DMS 273 treated with DMSO at 0.1 percent for 48 hours (cell line): ENCODE measurements around the gene TRAF7.
"Not testable (repeated sequence)": the region's sequence is repeated elsewhere in the genome, so short reads cannot be mapped to it uniquely, and the experiment has no call there.

ENCODE experiments used
- DNase-seq: peaks from one replicate; lab custom pipeline; 2025; lab: John Stamatoyannopoulos, UW

Gene TRAF7

DNA sequence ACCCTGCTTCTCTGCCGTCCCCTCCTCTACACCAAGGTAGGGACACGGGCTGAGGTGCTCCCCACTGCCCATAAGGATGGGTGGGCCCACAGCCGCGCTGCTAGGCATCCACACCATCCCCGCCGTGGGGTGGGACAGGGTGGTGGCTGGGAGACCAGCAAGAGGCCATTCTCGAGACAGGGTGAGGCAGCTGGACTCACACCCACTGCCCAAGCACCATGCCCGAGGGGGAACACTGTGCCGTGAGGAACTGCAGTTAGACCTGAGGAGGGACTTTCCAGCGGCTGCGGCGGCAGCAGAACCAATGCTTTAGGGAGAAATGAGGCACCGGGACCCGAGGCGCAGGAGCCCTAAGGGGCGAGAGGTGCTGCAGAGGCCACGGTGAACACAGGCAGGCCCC lies 33.2 kb upstream of the TRAF7 start:
- DNase-seq = no peak

DNA sequence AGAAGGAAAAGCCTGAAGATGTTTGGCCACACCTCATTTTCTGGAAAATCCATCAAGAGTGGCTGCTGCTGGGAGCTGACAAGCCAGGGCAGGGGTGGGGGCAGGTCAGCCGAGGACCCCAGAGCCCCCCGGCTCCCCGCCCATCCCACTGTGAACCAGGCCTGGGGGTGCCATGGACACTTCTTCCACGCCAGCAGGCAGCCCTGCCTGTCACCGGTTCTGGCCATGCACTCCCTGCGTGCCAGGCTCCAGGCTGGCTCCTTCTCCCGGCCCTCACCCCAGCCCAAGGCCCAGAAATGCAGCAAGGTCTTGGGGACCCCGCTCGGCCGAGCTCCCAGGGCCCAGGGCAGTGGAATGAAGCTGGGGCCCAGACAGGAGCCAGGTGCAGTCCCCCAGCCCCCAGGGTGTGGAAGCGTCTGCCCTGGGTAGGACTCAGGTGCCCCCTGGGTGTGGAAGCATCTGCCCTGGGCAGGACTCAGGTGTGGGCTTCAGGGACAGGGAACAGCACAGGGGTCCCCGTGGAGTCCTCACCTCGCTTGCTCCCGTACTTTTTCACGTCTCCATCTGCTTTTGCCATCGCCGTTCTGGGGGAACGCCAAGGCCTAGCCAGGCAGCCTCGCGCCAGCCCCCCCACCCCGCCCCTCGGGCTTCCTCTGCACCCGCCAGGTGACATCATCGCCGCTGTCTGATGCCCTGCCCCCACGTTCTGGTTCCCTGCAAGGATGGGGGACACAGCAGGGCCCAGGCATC lies 32.5 kb upstream of the TRAF7 start:
- DNase-seq = not testable (repeated sequence)

DNA sequence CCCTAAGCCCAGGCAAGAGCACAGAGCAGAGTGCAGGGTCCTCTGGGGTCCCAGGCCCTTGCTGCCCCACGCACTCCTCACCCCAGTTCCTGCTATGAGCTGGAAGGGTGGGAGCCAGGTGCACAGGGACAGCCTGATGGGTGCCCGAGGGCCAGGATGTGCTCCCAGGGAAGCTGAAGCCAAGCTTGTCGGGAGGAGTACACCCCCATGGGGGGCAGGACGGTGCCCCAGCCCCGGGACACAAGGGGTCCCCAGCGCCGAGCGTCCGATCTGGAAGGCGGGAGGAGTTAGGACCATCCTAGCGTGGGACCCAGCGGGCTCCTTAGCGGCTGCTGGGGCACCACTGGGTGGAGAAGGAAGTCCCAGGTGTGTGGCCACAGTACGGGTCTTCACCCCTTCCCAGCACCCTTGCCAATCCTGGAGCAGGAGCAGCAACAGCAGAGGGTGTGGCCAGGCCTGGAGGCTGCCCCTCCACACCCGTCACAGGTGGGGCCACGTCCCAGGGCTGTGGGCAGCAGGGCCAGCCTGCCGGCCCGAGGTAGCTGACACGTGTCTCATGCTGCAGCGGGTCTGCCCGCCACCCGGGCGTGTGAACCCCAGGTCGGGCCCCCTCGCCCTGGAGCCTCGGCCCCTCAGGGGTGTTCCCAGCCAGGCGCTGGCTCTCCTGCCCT lies 31.7 kb upstream of the TRAF7 start:
- DNase-seq = not testable (repeated sequence)

DNA sequence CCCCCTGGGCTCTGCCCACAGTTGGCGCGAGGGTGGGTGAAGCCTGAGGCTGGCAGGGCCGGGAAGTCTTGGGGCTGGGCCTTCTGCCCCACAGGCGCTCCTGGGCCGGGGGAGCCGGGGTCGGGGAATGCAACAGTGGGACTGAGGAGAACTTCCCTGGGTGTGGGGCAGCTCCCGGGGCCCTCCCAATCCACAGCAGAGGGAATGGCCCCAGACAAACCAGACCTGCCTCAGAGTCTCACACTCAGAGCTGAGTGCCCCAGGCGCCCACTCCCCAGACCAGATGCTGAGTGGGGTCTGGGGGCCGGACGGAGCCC lies 31.2 kb upstream of the TRAF7 start:
- not testable (repeated sequence) for DNase-seq

DNA sequence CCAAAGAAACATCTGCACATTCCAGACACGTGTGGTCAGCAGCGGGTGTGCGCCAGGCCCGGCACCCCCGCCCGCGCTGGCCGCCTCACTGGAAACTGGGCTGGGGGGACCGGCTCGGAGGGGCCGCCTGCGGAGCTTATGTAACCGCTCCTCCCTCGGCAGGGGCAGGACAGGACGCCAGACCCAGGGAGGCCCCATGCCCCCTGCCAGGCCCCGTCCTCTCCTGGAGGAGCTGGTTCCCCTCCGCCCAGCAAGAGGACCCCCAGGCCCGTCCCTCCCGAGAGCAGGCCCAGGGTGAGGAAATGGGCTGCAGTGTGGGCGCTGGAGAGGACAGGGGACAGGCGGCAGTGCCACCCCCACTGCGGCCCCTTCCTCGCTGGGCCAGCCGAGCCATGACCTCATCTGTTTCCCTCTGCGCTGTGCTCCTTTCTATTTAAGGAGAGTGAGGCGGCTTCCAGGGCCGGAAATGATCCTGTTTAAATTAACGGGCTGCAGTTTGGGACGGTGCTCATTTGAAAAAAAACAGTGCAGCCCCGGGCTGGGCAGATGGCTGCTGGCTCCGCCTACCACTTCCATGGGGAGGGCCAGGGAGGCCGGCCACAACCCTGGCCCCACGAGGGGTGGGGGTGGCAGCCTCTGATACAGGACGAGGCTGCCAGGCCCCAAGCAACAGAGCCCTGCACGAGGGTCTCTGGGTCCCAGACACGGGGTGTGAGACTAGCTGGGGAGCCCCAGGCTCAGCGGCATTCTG lies 30.7 kb upstream of the TRAF7 start:
- peak; percentile 71 for DNase-seq

DNA sequence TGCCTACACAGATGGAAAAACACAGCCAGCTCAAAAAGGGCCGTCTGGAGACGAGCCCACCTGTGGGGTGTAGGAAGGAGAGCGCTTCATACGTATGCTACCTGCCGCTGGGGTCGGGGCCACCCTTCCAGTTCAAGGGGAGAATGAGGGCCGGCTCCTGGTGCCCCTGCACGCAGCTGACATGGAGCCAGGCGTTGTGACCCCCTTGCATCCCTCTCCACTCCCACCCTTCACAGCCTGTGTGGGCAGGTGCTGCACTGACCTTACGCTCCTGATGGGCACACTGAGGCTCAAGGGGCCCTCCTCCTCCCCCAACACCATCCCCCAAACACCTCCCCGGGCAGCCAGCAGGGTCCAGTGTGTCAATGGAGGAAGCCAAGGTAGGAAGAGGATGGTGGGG lies 30.0 kb upstream of the TRAF7 start:
- not testable (repeated sequence) for DNase-seq

DNA sequence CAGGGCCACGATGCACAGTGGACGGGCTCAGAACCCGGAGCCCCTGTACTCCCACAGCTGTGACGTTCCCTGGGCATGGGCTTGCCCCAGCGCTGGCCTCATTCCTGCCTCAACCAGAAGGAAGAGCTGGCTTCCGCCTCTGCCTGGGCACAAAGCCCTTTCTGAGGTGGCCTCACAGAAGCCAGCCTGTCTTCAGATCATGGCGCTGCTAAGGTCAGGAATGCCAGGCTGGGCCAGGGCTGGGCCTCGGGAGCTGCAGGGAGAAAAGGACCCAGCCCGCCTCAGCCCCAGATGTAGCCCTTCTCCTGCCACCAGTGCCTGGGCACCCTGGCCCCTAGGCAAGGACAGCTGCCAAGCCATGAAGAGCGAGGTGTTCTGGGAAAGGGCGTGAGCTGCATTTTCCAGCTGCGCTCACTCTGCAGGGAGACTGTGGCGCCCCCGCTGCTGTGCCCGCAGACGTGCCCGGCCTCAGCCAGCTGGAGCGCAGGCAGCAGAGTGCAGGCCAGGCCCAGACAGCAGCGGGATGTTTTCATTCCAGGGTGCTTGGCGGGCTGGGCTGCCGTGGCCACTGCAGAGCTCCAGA lies 29.3 kb upstream of the TRAF7 start:
- not testable (repeated sequence) for DNase-seq

DNA sequence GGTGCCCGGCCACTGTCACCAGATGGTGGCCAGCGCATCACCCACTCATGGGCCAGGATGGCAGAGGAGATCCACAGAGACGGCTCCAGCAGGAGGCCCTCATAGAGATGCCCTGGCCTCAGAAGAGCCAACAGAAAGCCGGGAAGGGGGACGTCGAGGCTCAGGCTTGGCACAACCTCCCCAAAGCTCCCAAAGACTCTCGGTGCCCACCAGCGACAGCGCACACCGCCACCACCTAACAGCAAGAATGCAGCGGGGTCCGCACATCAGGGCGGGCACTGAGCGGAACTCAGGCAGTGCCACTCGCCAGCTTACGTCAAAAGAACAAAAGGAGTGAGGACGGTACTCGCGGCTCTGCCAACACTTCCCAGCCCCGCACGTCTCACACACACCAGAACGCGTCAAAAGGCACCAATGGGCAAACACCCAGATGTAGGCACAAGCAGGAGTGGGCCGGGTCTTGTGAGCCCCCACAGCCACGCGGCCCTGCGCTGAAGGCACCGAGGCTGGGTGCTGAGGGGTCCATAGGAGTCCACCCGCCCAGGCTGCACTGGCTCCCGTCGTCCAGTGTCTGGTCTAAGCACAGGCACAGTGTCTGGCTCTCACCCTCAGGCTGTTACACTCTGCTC lies 28.5 kb upstream of the TRAF7 start:
- not testable (repeated sequence) for DNase-seq

DNA sequence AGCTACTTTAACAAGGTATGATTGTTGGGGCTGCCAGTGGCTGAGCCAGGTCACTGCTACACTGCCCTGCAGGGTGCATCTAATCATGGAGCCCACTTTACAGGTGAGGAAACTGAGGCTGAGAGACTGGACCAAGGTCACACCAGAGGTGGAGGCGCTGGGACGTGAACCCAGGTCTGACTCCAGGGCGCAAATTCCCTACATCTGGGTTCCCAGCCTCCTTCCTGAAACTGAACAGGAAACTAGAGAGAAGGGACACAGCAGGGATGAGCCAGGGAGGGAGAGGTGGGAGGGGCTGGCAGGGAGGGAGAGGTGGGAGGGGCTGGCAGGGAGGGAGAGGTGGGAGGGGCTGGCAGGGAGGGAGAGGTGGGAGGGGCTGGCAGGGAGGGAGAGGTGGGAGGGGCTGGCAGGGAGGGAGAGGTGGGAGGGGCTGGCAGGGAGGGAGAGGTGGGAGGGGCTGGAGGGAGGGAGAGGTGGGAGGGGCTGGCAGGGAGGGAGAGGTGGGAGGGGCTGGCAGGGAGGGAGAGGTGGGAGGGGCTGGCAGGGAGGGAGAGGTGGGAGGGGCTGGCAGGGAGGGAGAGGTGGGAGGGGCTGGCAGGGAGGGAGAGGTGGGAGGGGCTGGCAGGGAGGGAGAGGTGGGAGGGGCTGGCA lies 27.8 kb upstream of the TRAF7 start:
- DNase-seq = not testable (repeated sequence)

DNA sequence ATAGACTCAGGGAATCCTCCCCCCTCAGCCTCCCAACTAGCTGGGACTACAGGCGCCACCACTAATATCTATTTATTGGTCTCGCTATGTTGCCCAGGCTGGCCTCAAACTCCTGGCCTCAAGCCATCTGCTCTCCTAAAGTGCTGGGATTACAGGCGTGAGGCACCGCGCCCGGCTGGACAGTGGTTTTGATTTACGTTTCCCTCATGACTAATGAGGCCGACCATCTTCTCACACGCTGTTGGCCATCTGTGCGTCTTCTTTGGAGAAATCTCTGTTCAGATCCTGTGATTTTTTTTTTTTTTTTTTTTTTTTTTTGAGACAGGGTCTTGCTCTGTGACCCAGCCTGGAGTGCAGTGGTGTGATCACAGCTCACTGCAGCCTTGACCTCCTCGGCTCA lies 26.3 kb upstream of the TRAF7 start:
- peak; percentile 31 for DNase-seq

DNA sequence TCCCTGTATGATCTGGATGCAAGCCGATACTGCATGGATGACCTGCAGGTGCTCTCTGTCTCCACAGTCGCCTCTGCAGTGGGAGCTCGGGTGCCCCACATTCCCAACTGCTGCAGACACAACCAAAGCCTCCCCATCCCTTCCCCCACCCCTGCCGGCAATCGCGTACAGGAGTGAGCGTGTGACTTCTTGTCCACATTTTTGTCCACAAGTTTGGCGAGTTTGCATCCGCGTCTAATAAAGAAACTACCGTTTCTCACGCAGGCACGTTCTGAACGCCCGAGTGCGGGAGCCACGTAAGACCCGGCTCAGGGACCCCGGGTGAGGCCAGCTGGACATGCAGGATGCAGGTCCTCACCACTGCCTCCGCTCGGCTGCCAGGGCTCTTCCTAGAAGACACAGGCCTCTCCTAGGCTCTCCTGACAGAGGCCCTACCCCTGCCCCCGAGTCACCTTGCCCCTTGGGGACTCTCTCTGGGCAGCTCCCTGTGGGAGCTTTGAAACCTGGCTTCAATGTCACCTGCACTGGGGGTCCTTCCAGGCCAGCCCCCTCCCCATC lies 25.6 kb upstream of the TRAF7 start:
- not testable (repeated sequence) for DNase-seq

DNA sequence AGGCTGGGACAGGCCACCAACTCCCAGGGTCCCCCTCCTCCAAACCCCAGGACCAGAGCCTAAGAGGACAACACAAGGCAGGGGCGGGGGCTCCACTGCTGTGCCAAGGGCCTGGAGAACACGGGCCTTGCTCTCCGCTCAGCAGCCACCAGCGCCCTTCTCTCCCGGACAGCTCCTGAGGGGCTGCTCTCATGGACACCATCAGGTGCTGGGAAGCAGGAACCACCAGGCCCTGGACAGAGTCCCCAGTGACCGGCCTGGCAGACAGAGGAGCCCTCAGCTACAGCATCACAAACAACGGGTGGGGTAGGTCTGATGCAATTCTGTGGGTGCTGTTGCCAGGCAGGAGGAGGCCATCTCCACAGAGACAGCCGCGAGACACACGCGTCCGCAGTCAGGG lies 21.8 kb upstream of the TRAF7 start:
- DNase-seq = not testable (repeated sequence)

DNA sequence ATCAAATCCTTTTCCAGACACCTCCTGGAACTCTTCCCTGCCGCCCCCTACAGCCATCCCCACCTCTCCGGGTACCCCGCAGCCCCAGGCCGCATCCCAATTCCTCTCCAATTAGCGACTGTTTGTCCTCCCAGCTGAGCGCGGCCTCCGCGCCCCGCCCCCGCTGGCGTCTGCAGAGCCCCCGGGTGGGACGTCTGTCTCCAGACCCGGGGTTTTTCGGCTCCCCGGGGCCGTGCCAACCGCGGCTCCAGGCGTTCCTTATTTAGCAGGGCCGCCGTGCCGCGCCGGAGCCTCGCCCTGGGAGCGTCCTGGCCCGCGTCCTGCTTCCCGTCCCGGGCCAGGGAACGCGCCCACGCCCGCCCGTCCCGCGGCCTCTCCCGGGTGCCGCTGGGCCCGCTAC lies 20.5 kb upstream of the TRAF7 start:
- not testable (repeated sequence) for DNase-seq

DNA sequence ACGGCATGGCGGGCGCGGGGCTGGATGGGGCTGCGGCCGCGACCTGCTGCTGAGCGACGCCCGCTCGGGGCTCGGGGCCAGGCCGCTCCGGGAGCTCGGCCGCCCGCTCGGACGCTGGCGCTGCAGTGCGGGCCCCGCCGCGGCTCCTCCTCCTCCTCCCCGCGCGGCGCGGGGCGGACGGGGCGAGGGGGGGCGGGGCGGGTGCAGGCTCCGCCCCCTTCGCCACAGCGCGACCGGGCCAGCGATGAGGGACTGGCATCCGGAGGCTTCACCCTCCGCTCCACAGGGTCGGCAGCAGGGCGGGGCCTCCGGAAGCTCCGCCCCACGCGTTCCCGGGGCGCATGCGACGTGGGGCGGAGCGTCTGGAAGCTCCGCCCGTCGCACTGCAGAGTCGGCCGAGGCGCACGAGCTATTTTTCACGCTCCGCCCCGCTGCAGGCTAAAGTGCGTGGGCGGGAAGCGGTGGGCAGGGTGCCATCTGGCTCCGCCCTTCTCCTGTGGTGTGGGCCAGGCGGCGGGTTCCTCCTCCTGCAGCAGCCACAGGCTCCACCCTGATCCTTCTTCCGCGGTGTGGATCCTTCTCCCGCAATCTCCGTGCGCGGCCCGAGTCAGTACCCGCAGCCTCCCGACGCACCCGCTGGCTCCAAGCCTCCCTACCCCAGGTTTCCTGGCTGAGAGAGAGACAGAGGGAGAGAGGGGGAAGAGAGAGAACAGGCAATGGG lies 19.7 kb upstream of the TRAF7 start, which contains the start of gene PKD1:
Gene PKD1 (minus strand): TSS at position 129 of the 721 bp plus-strand sequence. CDS start 209 bp downstream, outside the sequence.
- DNase-seq = peak; percentile 67

DNA sequence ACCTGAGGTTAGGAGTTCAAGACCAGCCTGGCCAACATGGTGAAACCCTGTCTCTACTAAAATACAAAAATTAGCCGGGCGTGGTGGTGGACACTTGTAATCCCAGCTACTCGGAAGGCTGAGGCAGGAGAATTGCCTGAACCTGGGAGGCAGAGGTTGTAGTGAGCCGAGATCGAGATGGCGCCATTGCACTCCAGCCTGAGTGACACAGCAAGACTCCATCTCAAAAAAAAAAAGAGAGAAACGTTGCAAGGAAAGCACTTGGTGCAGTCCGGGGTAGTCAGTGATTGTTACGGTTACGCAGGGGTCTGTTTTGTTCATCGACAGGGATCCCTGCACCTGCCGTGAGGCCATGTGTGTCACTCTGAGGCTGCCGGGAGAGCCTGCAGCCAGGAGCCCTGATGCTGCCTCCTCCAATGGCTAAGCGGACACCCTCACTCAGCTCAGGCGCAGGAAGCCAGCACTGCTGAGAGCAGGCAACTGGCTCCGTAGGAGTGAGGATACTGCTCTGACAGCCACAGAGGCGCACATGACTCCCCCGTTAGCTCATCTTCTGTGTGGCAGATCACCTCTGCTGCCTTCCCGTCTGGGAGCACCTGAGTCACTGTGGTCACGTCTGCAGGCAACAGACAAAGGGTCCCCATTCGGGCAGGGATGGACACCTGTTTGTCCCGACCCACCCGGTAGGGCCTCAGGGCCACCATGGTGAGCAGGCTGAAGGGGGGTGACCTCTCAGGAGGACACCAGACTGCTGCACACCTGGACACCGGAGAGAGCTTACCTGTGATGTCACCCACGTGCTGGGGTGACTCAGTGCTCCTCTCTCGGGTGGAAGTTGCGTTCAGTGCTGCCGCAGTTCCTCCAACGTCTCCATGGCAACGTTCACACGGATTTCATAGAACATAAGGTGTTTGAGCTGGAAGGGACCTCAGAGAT lies 12.4 kb upstream of the TRAF7 start:
- no peak for DNase-seq

DNA sequence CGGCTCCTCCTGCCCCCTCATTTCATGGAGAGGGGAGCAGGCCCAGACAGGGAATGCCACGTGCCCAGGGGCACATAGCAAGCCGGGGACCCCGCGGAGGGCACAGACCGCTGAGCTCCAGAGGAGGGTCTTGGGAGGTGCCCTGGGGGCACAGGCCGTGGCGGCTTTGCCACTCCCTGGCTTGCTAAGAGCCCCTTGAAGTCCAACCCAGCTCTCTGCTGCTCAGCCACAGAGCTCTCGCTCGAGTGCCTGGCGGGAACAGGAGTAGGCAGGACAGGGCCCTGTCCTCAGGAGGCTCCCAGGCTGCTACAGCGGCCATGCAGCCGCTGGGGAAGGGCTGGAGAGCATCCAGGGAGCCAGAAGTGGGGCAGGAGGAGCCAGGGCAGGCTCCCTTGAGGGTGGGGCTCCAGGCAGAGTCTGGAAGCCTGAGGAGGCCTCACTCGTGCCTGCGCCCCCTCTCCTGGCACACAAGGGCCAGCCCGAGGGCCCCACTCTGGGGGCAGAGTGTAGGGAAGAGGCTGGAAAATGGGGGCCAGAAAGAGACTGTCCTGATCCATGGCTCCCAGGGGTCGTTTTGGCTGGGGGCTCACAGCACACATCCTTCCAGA lies 11.6 kb upstream of the TRAF7 start:
- DNase-seq = no peak

DNA sequence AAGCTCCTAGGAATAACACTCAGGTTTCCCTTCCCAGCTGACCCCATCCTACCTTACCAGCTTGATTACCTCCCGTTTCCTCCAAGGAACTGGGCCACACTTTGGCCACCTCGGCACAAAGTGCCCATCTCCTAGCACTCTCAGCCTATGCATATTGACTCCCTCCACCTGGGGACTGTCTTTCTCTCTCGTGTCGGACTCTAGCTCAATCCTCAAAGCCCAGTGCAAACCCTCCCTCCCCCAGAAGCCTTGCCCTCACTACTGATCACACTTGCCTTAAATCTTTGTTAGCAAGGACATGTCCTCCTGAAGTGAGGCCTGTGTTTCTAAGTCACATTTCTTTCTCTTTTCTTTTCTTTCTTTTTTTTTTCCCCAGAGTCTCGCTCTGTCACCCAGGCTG lies 9.7 kb upstream of the TRAF7 start:
- no peak for DNase-seq

DNA sequence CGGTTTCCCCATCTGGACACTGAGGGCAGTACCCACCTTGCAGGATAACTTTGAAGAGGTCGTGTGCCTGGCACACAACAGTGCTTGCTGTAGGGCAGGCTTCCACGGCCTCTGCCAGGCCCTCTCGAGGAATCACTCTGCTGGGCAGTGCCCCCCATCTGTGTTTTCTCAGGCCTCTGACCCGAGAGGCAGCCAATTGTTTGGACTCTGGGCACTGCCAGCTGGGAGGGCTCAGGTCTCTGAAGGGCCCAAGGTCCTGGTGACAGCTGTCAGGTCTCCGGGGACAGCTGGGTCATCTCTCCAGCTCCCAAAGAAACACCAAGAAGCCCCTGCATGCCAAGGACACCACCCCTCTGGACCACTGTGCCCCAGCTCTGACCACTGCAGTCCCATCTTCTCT lies 8.2 kb upstream of the TRAF7 start:
- no peak for DNase-seq
